HepG2 (cell line): Measurements from ENCODE around the gene CAMK4. TPM values are rescaled to one million over a fixed set of nuclear protein-coding genes. Genes with fewer than 3 reads are reported as not detected.
A peak's percentile ranks its signal among the peaks of the same experiment; 100 is the strongest.

ENCODE experiments used
- ATAC-seq: fragments of 200-7000 bp; cut with Tn5 transposase; 3 replicates; pipeline ENCODE4 v1.9.1; 2020; ENCODE audit warnings: mild to moderate bottlenecking, moderate library complexity
- BruUV-seq: library from RNA; stranded (reverse); fragments of 400-500 nt; replicated peaks from 2 replicates; lab custom pipeline; 2021; lab: Mats Ljungman, UMichigan
- CTCF ChIA-PET: fragments of 300-600 bp; formaldehyde crosslinking; extraction: SDS; loops from one replicate; lab custom pipeline; 2021; ENCODE audit warnings: low total read pairs, inconsistent platforms, low intra/inter-chr PET ratio; lab: Yijun Ruan, JAX
- POLR2A ChIA-PET: fragments of 350-600 bp; sonication (Branson Sonifier 250); formaldehyde crosslinking; loops from one replicate; lab custom pipeline; 2020; ENCODE audit warnings: antibody characterized with exemption, inconsistent platforms; lab: Yijun Ruan, JAX
- DNase-seq: peaks from one replicate; pipeline ENCODE4 v3.0.0-alpha.2; 2015; ENCODE audit warnings: low spot score
- FAIRE-seq: peaks from 3 replicates; lab custom pipeline; 2011; peaks lifted over from hg19 to GRCh38; lab: Jason Lieb, UNC
- H2AFZ ChIP-seq: one replicate; pipeline ENCODE4 v1.6.1; 2011; ENCODE audit warnings: low read length, inconsistent platforms
- H3K27ac ChIP-seq: fragments of 300-600 bp; 3 replicates; pipeline ENCODE4 v1.8.0; 2011; ENCODE audit warnings: mixed run types, mild to moderate bottlenecking, mixed read lengths, low read length, inconsistent platforms; ENCODE audit not compliant: insufficient read depth; ENCODE audit errors: extremely low read length
- H3K27me3 ChIP-seq, 2 experiments: fragments of 200-600 bp in 1 of 2; 2 replicates in 1 of 2; 3 replicates in 1 of 2; pipeline versions ENCODE4 v1.6.0 to v1.8.0; 2011; ENCODE audit warnings: low read length in 2 of 2, mild to moderate bottlenecking in 2 of 2, moderate library complexity in 2 of 2, inconsistent platforms in 1 of 2; ENCODE audit not compliant: insufficient read depth in 2 of 2, control insufficient read depth in 1 of 2
- H3K36me3 ChIP-seq, 2 experiments: fragments of 200-600 bp in 1 of 2; replicated peaks in 1 of 2; 2 replicates in 1 of 2; 3 replicates in 1 of 2; pipeline versions ENCODE4 v1.5.1 to v1.8.0; 2011; ENCODE audit warnings: low read length in 2 of 2, inconsistent platforms in 1 of 2; ENCODE audit not compliant: insufficient read depth in 2 of 2, control insufficient read depth in 1 of 2
- H3K4me1 ChIP-seq: 2 replicates; pipeline ENCODE4 v1.5.1; 2012; ENCODE audit warnings: low read length, inconsistent platforms; ENCODE audit not compliant: insufficient read depth
- H3K4me2 ChIP-seq: 2 replicates; pipeline ENCODE4 v1.6.0; 2011; ENCODE audit warnings: low read depth, low read length, inconsistent platforms
- H3K4me3 ChIP-seq, 3 experiments: fragments of 200-600 bp in 1 of 3; sonication (generic), shearing (Covaris generic) in 1 of 3; replicated peaks in 1 of 3; 2 replicates each; pipeline ENCODE4 v1.5.1; 2011 to 2016; ENCODE audit warnings: low read length in 3 of 3, inconsistent platforms in 2 of 3, low read depth in 2 of 3, mild to moderate bottlenecking in 2 of 3, control low read depth in 1 of 3, mixed read lengths in 1 of 3; ENCODE audit not compliant: insufficient read depth in 1 of 3
- H3K79me2 ChIP-seq: one replicate; pipeline ENCODE4 v1.6.1; 2011; ENCODE audit warnings: low read length, inconsistent platforms; ENCODE audit not compliant: insufficient read depth
- H3K9ac ChIP-seq: 2 replicates; pipeline ENCODE4 v1.6.0; 2011; ENCODE audit warnings: mild to moderate bottlenecking, low read depth, low read length, inconsistent platforms; ENCODE audit not compliant: insufficient read depth
- H3K9me3 ChIP-seq: 2 replicates; pipeline ENCODE4 v1.5.1; 2012; ENCODE audit warnings: mild to moderate bottlenecking, low read length
- H4K20me1 ChIP-seq: 2 replicates; pipeline ENCODE4 v1.6.0; 2011; ENCODE audit warnings: inconsistent platforms, mild to moderate bottlenecking, low read length, moderate library complexity; ENCODE audit not compliant: insufficient read depth
- ATF1 ChIP-seq: IDR thresholded peaks from 2 replicates; pipeline ENCODE4 v1.6.1; 2016; ENCODE audit warnings: mild to moderate bottlenecking, control low read depth
- CEBPZ ChIP-seq: IDR thresholded peaks from 2 replicates; pipeline ENCODE4 v1.6.1; 2012; ENCODE audit warnings: low read length, improper control_type of control experiment
- CREB1 ChIP-seq, 2 experiments: fragments of 450-650 bp in 1 of 2; IDR thresholded peaks; 2 replicates each; pipeline ENCODE4 v1.6.1; 2016 to 2017; ENCODE audit warnings: control low read depth in 1 of 2, mild to moderate bottlenecking in 1 of 2, missing compliant biosample characterization in 1 of 2, missing genetic modification characterization in 1 of 2
- ELF1 ChIP-seq: sonication (generic); formaldehyde crosslinking; IDR thresholded peaks from 2 replicates; pipeline ENCODE4 v1.4.0; 2020; ENCODE audit warnings: missing genetic modification reagents
- GTF3A ChIP-seq: sonication (generic); formaldehyde crosslinking; conservative IDR thresholded peaks from 2 replicates; pipeline ENCODE4 v1.4.0; 2020; ENCODE audit warnings: mild to moderate bottlenecking, missing genetic modification reagents
- HNF1B ChIP-seq: sonication (generic); formaldehyde crosslinking; IDR thresholded peaks from 2 replicates; pipeline ENCODE4 v1.5.1; 2020; ENCODE audit warnings: mild to moderate bottlenecking, moderate library complexity, missing genetic modification reagents
- HOMEZ ChIP-seq: IDR thresholded peaks from 2 replicates; pipeline ENCODE4 v1.6.1; 2016; ENCODE audit warnings: low read depth
- MAX ChIP-seq: IDR thresholded peaks from 2 replicates; pipeline ENCODE4 v1.6.1; 2012; ENCODE audit warnings: inconsistent platforms
- MIER2 ChIP-seq: IDR thresholded peaks from 2 replicates; pipeline ENCODE4 v1.6.1; 2016; ENCODE audit warnings: missing biosample characterization, missing genetic modification reagents
- PHF5A ChIP-seq: IDR thresholded peaks from one replicate; pipeline ENCODE4 v1.6.1; 2018; ENCODE audit warnings: low read depth, missing genetic modification reagents; ENCODE audit not compliant: unreplicated experiment
- SAFB2 ChIP-seq: sonication (generic); formaldehyde crosslinking; IDR thresholded peaks from 2 replicates; pipeline ENCODE4 v1.5.1; 2020; ENCODE audit warnings: missing genetic modification reagents, low read depth, mild to moderate bottlenecking, borderline replicate concordance
- TEAD2 ChIP-seq: sonication (generic); formaldehyde crosslinking; IDR thresholded peaks from 2 replicates; pipeline ENCODE4 v1.9.0; 2021; ENCODE audit warnings: missing genetic modification reagents
- ZNF274 ChIP-seq: sonication (generic); formaldehyde crosslinking; IDR thresholded peaks from 2 replicates; pipeline ENCODE4 v1.5.1; 2020; ENCODE audit warnings: mild to moderate bottlenecking, missing genetic modification reagents
- ZNF546 ChIP-seq: sonication (generic); formaldehyde crosslinking; conservative IDR thresholded peaks from 2 replicates; pipeline ENCODE4 v1.8.1; 2023; ENCODE audit warnings: mild to moderate bottlenecking, missing genetic modification reagents
- ZNF674 ChIP-seq: sonication (generic); formaldehyde crosslinking; IDR thresholded peaks from 2 replicates; pipeline ENCODE4 v1.5.0; 2020; ENCODE audit warnings: low read depth, mild to moderate bottlenecking, missing genetic modification reagents
- ZSCAN25 ChIP-seq: sonication (generic); formaldehyde crosslinking; IDR thresholded peaks from 2 replicates; pipeline ENCODE4 v1.8.0; 2022; ENCODE audit warnings: mild to moderate bottlenecking, missing genetic modification reagents
- WGBS: methylation state at CpG from one replicate; pipeline ENCODE4 v1.1.6; 2017; ENCODE audit warnings: low lambda C conversion rate; 5-methylcytosine and 5-hydroxymethylcytosine counted together
- in situ Hi-C: cut with HindIII; loops from 2 replicates; pipeline ENCODE4 v1.10.0; 2017; ENCODE audit warnings: low pct_unique_long_range_greater_than_20kb; ENCODE audit not compliant: extremely low pct_ligation_motif_present
- intact Hi-C: fragments of 100-400 bp; cut with micrococcal nuclease; formaldehyde crosslinking; loops from one replicate; pipeline ENCODE4 v1.10.0; 2022; ENCODE audit not compliant: unreplicated experiment
- polyA plus RNA-seq, 8 experiments: library from polyadenylated mRNA; depleted of rRNA in 3 of 8; stranded (reverse) in 7 of 8; unstranded in 1 of 8; fragments of >200 nt; fragmentation: Illumina TruSeq in 4 of 8; extraction: Trizol in 4 of 8; gene quantifications; 2 replicates each; pipeline versions ENCODE4 v1.2.1 to v1.2.3, GENCODE V29; 2011 to 2016; ENCODE audit warnings: low read depth in 4 of 8, missing spikeins in 1 of 8, mixed read lengths in 1 of 8; ENCODE audit not compliant: insufficient read depth in 1 of 8
- total RNA-seq, 5 experiments: library from RNA; depleted of rRNA; stranded (reverse); fragments of >200 nt; fragmentation: Illumina TruSeq; extraction: Trizol; gene quantifications; 2 replicates each; pipeline ENCODE4 v1.2.3, GENCODE V29; 2016; ENCODE audit warnings: low read depth in 1 of 5

The CAMK4 gene
- total and polyA plus RNA-seq, 2 of the 13 experiments (the other 11 are each of a cell fraction or from before 2014, with no cell fraction given), result not detected

- TF ChIP-seq CEBPZ (no peak), PHF5A (CRISPR knock-in tag) (no peak), ELF1 (CRISPR knock-in tag) (no peak), ATF1 (CRISPR knock-in tag) (no peak), SAFB2 (CRISPR knock-in tag) (no peak), GTF3A (CRISPR knock-in tag) (no peak), MIER2 (CRISPR knock-in tag) (no peak), ZNF546 (CRISPR knock-in tag) (no peak)
- TF ChIP-seq, all 625 proteins: peak for 0
These were observed 19.1 kb downstream of the CAMK4 start (continued) for GRCh38 chr5:111243318-111243717.

- no peak overlapping the region for H3K4me2 ChIP-seq
- no peak overlapping the region for H3K9ac ChIP-seq
- WGBS, result 0% methylated on average over 2 of the region's 2 CpGs
- no peaks in the 10 kb centered on the region for H3K4me1 ChIP-seq
- ChIA-PET CTCF (no interaction called here), POLR2A (no interaction called here)
- ATAC-seq (no peak), FAIRE-seq (no peak), DNase-seq (no peak)
- H3K79me2 ChIP-seq, result no peaks in the 10 kb centered on the region
- no peaks in the 10 kb centered on the region for H4K20me1 ChIP-seq
- in situ Hi-C loops, result no loop called here
- no peaks in the 10 kb centered on the region for H3K36me3 ChIP-seq
- no peak overlapping the region for H3K4me3 ChIP-seq
- no peak overlapping the region for H3K27ac ChIP-seq
- TF ChIP-seq ZNF674 (CRISPR knock-in tag) (no peak), MAX (no peak), ZNF274 (CRISPR knock-in tag) (no peak), TEAD2 (CRISPR knock-in tag) (no peak), HNF1B (CRISPR knock-in tag) (no peak), HOMEZ (no peak), ZSCAN25 (CRISPR knock-in tag) (no peak), CREB1 (IDR thresholded peaks at IDR 0.05) (peak; percentile 68), CREB1 (CRISPR knock-in tag; IDR thresholded peaks at IDR 0.05) (no peak)
- intact Hi-C loops, result no loop called here
- no peaks in the 10 kb centered on the region for H3K9me3 ChIP-seq
- no TSS peak for BruUV-seq
- H3K27me3 ChIP-seq, result no peaks in the 10 kb centered on the region
- no peak overlapping the region for H2AFZ ChIP-seq
These were observed 21.5 kb downstream of the CAMK4 start for GRCh38 chr5:111245654-111246053.
